Measurements from ENCODE around the gene CDO1.

DNA sequence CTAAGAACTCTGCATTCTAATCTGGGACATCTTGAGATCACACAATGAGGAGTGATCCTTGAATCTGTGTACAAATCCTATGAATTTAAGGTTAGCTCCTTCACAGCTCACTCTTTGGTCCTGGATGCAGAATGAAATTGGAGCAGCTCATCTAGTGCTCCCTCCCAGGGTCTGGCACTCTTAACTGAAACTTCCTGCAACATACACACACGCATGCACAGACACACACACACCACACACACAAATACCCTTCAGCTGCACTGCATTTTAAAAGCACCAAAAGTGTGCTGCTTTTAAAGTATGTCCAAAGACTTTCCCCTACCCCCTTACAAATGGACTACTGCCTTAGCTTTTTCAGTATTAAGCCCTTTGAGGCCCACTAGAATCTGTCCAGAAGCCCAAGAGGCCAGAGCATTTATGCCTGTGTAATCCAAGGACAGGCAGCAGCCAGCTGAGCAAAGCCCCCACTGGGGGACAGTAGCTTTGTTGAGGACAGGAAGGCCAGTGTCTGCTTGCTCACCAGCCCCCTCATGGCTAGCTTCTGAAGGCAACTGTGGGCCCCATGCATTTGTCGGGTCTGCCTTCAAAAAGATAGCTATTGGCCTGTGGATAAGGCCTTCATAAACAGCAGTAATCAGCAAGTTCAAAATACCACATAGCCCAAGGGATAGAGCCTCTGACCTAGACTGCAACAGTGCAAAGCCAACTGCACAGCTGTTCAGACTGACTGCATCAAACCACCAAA, 43.6 kb downstream of the CDO1 start:
- TF ChIP-seq, protein P1, sequence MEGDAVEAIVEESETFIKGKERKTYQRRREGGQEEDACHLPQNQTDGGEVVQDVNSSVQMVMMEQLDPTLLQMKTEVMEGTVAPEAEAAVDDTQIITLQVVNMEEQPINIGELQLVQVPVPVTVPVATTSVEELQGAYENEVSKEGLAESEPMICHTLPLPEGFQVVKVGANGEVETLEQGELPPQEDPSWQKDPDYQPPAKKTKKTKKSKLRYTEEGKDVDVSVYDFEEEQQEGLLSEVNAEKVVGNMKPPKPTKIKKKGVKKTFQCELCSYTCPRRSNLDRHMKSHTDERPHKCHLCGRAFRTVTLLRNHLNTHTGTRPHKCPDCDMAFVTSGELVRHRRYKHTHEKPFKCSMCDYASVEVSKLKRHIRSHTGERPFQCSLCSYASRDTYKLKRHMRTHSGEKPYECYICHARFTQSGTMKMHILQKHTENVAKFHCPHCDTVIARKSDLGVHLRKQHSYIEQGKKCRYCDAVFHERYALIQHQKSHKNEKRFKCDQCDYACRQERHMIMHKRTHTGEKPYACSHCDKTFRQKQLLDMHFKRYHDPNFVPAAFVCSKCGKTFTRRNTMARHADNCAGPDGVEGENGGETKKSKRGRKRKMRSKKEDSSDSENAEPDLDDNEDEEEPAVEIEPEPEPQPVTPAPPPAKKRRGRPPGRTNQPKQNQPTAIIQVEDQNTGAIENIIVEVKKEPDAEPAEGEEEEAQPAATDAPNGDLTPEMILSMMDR (IDR thresholded peaks at IDR 0.05), result no peak
- TF ChIP-seq EZH2 (IDR thresholded peaks at IDR 0.05) (no peak), EZH2phosphoT487 (IDR thresholded peaks at IDR 0.05) (no peak)
